ENCODE results near the gene CNN3.

DNA sequence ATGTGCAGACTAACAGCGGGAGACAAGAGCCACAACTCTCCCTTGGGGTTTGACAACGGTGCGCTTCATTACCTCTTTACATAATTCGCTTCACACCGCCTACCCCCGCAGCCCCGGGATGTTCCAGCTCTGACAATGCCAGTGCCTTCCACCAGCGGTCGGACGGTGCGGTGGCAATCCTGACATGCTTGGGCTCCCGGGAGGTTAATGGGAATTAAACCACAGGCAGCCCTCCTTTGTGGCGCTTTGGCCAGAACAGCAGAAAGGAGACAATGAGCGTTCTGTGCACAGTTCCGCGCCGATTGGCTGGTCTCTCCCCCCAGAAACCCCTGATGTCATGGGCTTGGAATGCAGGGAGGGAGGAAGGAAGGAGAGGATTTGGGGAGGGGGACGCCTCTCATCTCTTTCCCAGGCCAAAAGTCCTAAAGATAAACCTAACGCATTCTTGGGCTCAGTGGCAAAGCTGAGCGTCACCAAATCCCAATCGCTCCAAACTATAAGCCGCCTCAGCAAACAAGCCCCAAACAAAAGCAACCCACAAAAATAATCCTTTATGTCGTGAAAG, 1.3 kb downstream of the CNN3 start:
- TF ChIP-seq POLR2A (IDR thresholded peaks at IDR 0.05; ENCODE audit: low read depth, low read length) (peak; percentile 84), POLR2AphosphoS5 (IDR thresholded peaks at IDR 0.05; ENCODE audit: insufficient read depth, low read depth, low read length) (peak; percentile 56), EZH2 (IDR thresholded peaks at IDR 0.05; ENCODE audit: borderline replicate concordance, low read depth, low read length, severe bottlenecking) (no peak), FOS (IDR thresholded peaks at IDR 0.05; ENCODE audit: borderline replicate concordance, insufficient read depth, low read length) (peak; percentile 40), MYC (IDR thresholded peaks at IDR 0.05; ENCODE audit: low read depth, low read length) (no peak), JUN (IDR thresholded peaks at IDR 0.05; ENCODE audit: borderline replicate concordance, insufficient read depth, insufficient read length, low read depth) (peak; percentile 66)
- TF ChIP-seq, protein P1, sequence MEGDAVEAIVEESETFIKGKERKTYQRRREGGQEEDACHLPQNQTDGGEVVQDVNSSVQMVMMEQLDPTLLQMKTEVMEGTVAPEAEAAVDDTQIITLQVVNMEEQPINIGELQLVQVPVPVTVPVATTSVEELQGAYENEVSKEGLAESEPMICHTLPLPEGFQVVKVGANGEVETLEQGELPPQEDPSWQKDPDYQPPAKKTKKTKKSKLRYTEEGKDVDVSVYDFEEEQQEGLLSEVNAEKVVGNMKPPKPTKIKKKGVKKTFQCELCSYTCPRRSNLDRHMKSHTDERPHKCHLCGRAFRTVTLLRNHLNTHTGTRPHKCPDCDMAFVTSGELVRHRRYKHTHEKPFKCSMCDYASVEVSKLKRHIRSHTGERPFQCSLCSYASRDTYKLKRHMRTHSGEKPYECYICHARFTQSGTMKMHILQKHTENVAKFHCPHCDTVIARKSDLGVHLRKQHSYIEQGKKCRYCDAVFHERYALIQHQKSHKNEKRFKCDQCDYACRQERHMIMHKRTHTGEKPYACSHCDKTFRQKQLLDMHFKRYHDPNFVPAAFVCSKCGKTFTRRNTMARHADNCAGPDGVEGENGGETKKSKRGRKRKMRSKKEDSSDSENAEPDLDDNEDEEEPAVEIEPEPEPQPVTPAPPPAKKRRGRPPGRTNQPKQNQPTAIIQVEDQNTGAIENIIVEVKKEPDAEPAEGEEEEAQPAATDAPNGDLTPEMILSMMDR (IDR thresholded peaks at IDR 0.05; ENCODE audit: extremely low read depth in 1 of 2, insufficient read depth in 1 of 2, low read depth in 1 of 2, low read length in 2 of 2), result no peak
- TF ChIP-seq, protein P2, sequence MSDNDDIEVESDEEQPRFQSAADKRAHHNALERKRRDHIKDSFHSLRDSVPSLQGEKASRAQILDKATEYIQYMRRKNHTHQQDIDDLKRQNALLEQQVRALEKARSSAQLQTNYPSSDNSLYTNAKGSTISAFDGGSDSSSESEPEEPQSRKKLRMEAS (IDR thresholded peaks at IDR 0.05; ENCODE audit: insufficient read depth, insufficient read length), result no peak

Measured in endothelial cell of umbilical vein (primary cell).